Aorta (tissue), 5 donors: ENCODE data around the gene UGT1A9. TPM values are rescaled to one million over a fixed set of nuclear protein-coding genes. Genes with fewer than 3 reads are reported as not detected.

ENCODE experiments used
- ATAC-seq: fragments of 200-7000 bp; cut with Tn5 transposase; one replicate; pipeline ENCODE4 v1.9.1; 2022; ENCODE audit warnings: moderate library complexity; ENCODE audit not compliant: low FRiP score
- DNase-seq, 2 donors: peaks; one replicate each; pipeline ENCODE4 v3.0.0-alpha.2; 2020
- H3K27ac ChIP-seq, 2 donors: one replicate each; pipeline ENCODE4 v1.5.1; 2013; ENCODE audit warnings: low read length in 2 of 2, mild to moderate bottlenecking in 2 of 2, moderate library complexity in 2 of 2, control low read depth in 1 of 2, inconsistent platforms in 1 of 2, low read depth in 1 of 2
- H3K27me3 ChIP-seq, 2 donors: one replicate each; pipeline ENCODE4 v1.6.1; 2013; ENCODE audit warnings: control low read depth in 1 of 2, low read length in 1 of 2, mild to moderate bottlenecking in 1 of 2, moderate library complexity in 1 of 2; ENCODE audit not compliant: insufficient read depth in 2 of 2, control insufficient read depth in 1 of 2
- H3K36me3 ChIP-seq, 2 donors: one replicate each; pipeline ENCODE4 v1.6.1; 2013; ENCODE audit warnings: control low read depth in 1 of 2, low read length in 1 of 2, mild to moderate bottlenecking in 1 of 2; ENCODE audit not compliant: insufficient read depth in 2 of 2, control insufficient read depth in 1 of 2
- H3K4me1 ChIP-seq, 2 donors: one replicate each; pipeline ENCODE4 v1.6.1; 2013; ENCODE audit warnings: low read length in 2 of 2, control low read depth in 1 of 2, mild to moderate bottlenecking in 1 of 2, moderate library complexity in 1 of 2; ENCODE audit not compliant: insufficient read depth in 2 of 2, control insufficient read depth in 1 of 2
- H3K4me3 ChIP-seq, 2 donors: one replicate each; pipeline ENCODE4 v1.5.1; 2013; ENCODE audit warnings: low read length in 2 of 2, control low read depth in 1 of 2, mild to moderate bottlenecking in 1 of 2
- H3K9me3 ChIP-seq: one replicate; pipeline ENCODE4 v1.6.1; 2013; ENCODE audit warnings: mild to moderate bottlenecking, low read length; ENCODE audit not compliant: control insufficient read depth
- WGBS, 2 donors: extraction: QIAGEN DNeasy Blood & Tissue Kit; methylation state at CpG; one replicate each; pipeline ENCODE4 v1.1.7; 2013; 5-methylcytosine and 5-hydroxymethylcytosine counted together
- intact Hi-C, 2 donors: fragments of 100-400 bp; cut with DNase I; formaldehyde crosslinking; loops; one replicate each; pipeline versions ENCODE4 v1.14.2 to v1.15.0; 2022
- polyA plus RNA-seq, 2 donors: library from polyadenylated mRNA; stranded (reverse); fragments of 200-250 nt; gene quantifications; one replicate each; pipeline ENCODE4 v1.2.3, GENCODE V29; 2013
- total RNA-seq, 2 donors: library from RNA; stranded (reverse); fragmentation: NEBNext Ultra II Directional; extraction: Animal tissue kit (Norgen Biotek cat#: 25700); gene quantifications; one replicate each; pipeline ENCODE4 v1.2.1, GENCODE V29; 2021
- donor health status: healthy with polysubstance abuse.
- donor health status: Bipolar disorder and iron deficiency.
- donor health status: DM: no; HTN: no; CAD: no.
- donor health status: DM: no; HTN: no; CAD: no.
- donor health status: DM: yes; HTN: yes; CAD: no.

UGT1A9 gene
- total and polyA plus RNA-seq, 4 donors: not detected

- Histone ChIP-seq H3K36me3 (no peaks in the 10 kb centered on the region), H3K4me1 (no peaks in the 10 kb centered on the region), H3K9me3 (no peaks in the 10 kb centered on the region), H3K4me3 (no peak overlapping the region), H3K27me3 (no peaks in the 10 kb centered on the region), H3K27ac (no peak overlapping the region)
- DNase-seq: peak in 1 of 2 donors; percentile 34
- ATAC-seq: no peak
- intact Hi-C loops: no loop called here
- WGBS, 2 donors: 60% methylated on average over 7 of the region's 7 CpGs
These were observed 127.5 kb downstream of the UGT1A9 start for GRCh38 chr2:233799087-233799665.

DNA sequence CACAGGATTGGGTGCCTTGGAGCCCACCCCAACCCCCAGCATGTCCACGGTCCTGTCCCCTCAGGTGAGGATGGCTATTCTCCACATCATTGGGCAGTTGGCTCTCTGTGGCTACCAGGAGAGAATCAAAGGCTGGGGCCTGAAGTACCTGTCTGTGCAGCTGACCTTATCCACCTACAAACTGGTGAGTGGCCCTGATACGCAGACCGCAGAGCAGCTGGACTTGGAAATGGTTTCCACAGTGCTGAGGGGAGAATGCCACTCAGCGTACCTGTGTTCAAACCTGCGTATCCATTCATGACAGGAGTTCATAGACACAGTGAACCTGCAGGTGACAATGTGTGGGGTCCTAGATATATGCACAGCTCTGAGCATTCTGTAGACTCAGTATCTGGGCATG, 128.0 kb downstream of the UGT1A9 start:
- DNase-seq: no peak
- no peak overlapping the region for H3K4me3 ChIP-seq
- intact Hi-C loops: no loop called here

GRCh38 chr2:233800208-233800607, 128.5 kb downstream of the UGT1A9 start:
- Histone ChIP-seq H3K4me3 (no peak overlapping the region), H3K4me1 (no peaks in the 10 kb centered on the region), H3K27me3 (no peaks in the 10 kb centered on the region), H3K36me3 (no peaks in the 10 kb centered on the region), H3K9me3 (no peaks in the 10 kb centered on the region), H3K27ac (no peak overlapping the region)
- DNase-seq (peak in 1 of 2 donors; percentile 25), ATAC-seq (no peak)
- intact Hi-C loops: no loop called here
- 77 to 79% methylated on average over 7 of the region's 7 CpGs for WGBS, 2 donors

More for the DNA sequence above, 128.0 kb downstream of the UGT1A9 start:
- Histone ChIP-seq H3K36me3 (no peaks in the 10 kb centered on the region), H3K27ac (no peak overlapping the region), H3K27me3 (no peaks in the 10 kb centered on the region), H3K4me1 (no peaks in the 10 kb centered on the region), H3K9me3 (no peaks in the 10 kb centered on the region)
- no peak for ATAC-seq
- 53 to 85% methylated on average over 5 of the region's 5 CpGs for WGBS, 2 donors

GRCh38 chr2:233801357-233802131, 129.8 kb downstream of the UGT1A9 start:
- ATAC-seq: no peak
- no peaks in the 10 kb centered on the region for H3K4me1 ChIP-seq
- WGBS, 2 donors: 73 to 75% methylated on average over 9 of the region's 9 CpGs
- H3K4me3 ChIP-seq: no peak overlapping the region
- H3K27ac ChIP-seq: no peak overlapping the region
- H3K9me3 ChIP-seq: no peaks in the 10 kb centered on the region
- intact Hi-C loops: no loop called here
- H3K36me3 ChIP-seq: no peaks in the 10 kb centered on the region
- DNase-seq: no peak
- no peaks in the 10 kb centered on the region for H3K27me3 ChIP-seq

DNA sequence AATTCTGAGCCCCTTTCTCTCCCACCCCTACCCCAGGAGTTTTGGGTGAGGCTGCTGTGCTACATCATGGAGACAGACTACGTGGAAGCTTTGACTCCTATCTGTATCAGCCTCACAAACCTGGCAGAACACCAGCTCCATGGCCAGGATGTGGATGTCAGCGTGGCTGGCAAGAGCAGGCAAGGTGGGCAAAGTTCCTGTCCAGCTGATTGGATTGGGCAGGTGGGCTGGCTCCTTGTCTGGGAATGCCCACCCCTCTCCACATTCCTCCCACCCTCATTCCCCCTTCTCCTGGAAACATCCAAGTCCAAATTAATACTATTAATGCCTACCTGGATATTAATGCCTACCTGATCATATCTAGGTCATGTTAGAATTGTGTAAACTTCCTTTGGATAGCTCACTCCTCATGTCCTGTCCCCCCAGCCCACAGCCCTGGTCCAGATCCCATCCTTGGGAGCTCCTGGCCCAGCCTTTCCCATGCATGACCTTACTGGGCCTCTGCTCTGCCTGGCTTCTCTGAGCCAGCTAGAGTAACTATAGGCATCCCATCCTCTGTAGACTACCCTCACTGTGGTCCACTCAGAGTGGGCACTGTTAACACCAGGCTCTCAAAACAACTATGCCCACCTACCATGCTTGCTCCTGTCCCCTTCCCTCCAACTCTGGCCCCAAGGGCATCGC, 130.6 kb downstream of the UGT1A9 start:
- 67 to 75% methylated on average over 3 of the region's 3 CpGs for WGBS, 2 donors
- DNase-seq: no peak
- intact Hi-C loops: no loop called here
- H3K4me3 ChIP-seq: no peak overlapping the region
- H3K36me3 ChIP-seq: no peaks in the 10 kb centered on the region
- H3K9me3 ChIP-seq: no peaks in the 10 kb centered on the region
- no peaks in the 10 kb centered on the region for H3K27me3 ChIP-seq
- no peaks in the 10 kb centered on the region for H3K4me1 ChIP-seq
- H3K27ac ChIP-seq: no peak overlapping the region
- no peak for ATAC-seq

DNA sequence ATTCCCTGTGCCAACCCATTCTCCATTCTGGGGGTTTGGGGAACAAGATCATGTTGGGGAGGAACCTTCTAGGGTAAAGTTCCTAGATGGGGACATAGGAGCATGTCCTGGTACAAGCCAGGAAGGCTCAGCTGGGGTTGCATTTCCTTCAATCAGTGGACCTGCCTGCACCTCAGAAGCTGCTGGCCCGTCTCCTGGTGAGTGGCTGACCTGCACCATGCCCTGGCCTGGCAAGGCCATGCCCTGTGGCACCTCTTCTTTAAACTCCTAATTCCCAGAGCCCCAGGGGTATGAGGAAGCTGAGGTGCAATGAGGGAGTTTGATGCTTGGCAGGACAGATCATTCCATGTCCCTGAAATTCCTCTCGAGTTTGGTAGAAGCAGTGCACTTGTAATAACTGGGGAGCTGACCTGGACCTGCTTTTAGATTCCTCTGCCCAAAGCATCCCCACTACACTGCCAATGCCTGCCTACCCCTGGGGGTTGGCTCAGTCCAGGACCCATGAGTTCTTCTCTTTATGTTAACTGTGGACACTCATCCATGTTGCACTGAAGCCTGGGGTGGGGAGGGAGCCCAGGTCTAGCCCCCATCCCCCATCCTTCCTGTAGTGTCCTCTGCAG, 131.7 kb downstream of the UGT1A9 start:
- intact Hi-C loops: no loop called here
- H3K27ac ChIP-seq: no peak overlapping the region
- H3K4me1 ChIP-seq: no peaks in the 10 kb centered on the region
- H3K27me3 ChIP-seq: no peaks in the 10 kb centered on the region
- DNase-seq (no peak), ATAC-seq (no peak)
- H3K9me3 ChIP-seq: no peaks in the 10 kb centered on the region
- no peaks in the 10 kb centered on the region for H3K36me3 ChIP-seq
- 72 to 84% methylated on average over 2 of the region's 2 CpGs for WGBS, 2 donors
- no peak overlapping the region for H3K4me3 ChIP-seq

DNA sequence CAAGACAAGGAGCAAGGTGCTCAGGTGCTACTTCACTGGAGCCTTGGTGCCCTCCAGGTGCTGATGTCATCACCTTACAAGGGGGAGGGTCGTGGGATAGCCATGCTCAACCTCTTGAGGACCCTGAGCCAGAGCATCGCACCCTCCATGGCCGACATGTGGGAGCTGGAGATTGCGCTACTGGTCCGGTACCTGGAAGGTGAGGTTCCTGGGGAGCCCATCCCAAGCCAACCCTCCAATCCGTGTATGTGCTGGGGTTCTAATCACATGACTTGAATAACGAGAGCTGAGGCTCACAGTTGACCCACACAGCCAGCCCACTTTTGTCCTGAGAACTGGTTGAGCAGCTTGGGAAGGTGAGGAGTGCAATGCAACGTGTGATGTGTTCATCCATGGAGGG, 132.3 kb downstream of the UGT1A9 start:
- Histone ChIP-seq H3K27ac (no peak overlapping the region), H3K36me3 (no peaks in the 10 kb centered on the region), H3K9me3 (no peaks in the 10 kb centered on the region), H3K4me1 (no peaks in the 10 kb centered on the region), H3K4me3 (no peak overlapping the region), H3K27me3 (no peaks in the 10 kb centered on the region)
- ATAC-seq (no peak), DNase-seq (peak in 1 of 2 donors; percentile 48)
- 68 to 70% methylated on average over 8 of the region's 8 CpGs for WGBS, 2 donors
- intact Hi-C loops: no loop called here

DNA sequence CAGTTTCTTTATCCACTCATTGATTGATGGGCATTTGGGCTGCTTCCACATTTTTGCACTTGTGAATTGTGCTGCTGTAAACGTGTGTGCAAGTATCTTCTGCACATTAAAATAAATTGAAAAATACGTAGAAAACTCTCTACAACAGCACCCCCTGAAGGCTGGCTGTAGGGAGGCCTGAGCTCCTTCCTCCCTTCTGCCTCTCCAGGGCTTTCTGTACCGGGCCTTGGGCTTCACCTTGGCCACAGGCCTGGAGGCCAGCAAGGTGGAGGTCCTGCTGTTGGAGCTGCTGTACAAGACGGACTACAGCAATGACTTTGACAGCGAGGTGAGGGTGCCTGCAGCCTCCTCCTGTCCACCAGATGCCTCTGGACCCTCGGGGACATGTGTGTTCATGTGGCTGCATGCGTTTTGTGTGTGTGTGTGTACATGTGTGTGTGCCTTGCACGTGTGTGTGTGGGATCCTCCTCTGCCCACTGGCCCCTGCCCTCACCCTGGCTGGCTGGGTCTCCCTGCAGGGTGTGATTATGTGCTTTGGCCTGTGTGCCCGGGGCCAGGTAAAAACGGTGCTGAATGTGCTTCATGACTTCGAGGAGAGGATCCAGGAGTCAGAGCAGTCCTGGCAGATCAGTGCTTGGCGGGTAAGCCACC, 135.6 kb downstream of the UGT1A9 start:
- no peaks in the 10 kb centered on the region for H3K4me1 ChIP-seq
- intact Hi-C loops: no loop called here
- no peaks in the 10 kb centered on the region for H3K27me3 ChIP-seq
- DNase-seq (peak in 1 of 2 donors; percentile 47), ATAC-seq (peak; percentile 9)
- no peak overlapping the region for H3K4me3 ChIP-seq
- H3K27ac ChIP-seq: no peak overlapping the region
- no peaks in the 10 kb centered on the region for H3K9me3 ChIP-seq
- WGBS, 2 donors: 73 to 74% methylated on average over 12 of the region's 12 CpGs
- H3K36me3 ChIP-seq: no peaks in the 10 kb centered on the region
